K562 (cell line): ENCODE data around the gene FAM114A2. TPM values are rescaled to one million over a fixed set of nuclear protein-coding genes. Genes with fewer than 3 reads are reported as not detected.

Experiments
- ASH1L ChIP-seq: fragments of 450-650 bp; IDR thresholded peaks from 2 replicates; pipeline ENCODE4 v1.6.1; 2018; ENCODE audit warnings: borderline replicate concordance, mild to moderate bottlenecking, low read depth; ENCODE audit not compliant: partially characterized antibody
- CREM ChIP-seq: IDR thresholded peaks from 2 replicates; pipeline ENCODE4 v1.6.1; 2014; ENCODE audit warnings: antibody characterized with exemption, low read depth
- DNMT1 ChIP-seq: fragments of 450-650 bp; IDR thresholded peaks from 2 replicates; pipeline ENCODE4 v1.6.1; 2016; ENCODE audit warnings: antibody characterized with exemption, mild to moderate bottlenecking
- EHMT2 ChIP-seq: fragments of 450-650 bp; IDR thresholded peaks from 2 replicates; pipeline ENCODE4 v1.6.1; 2018; ENCODE audit warnings: antibody characterized with exemption
- HNRNPUL1 ChIP-seq: fragments of 200-400 bp; formaldehyde crosslinking; IDR thresholded peaks from 2 replicates; pipeline ENCODE4 v1.6.1; 2017; ENCODE audit warnings: low read length
- IFI16 ChIP-seq: fragments of 250-450 bp; sonication (Bioruptor Pico); IDR thresholded peaks from 2 replicates; pipeline ENCODE4 v2.1.2; 2022; ENCODE audit warnings: mild to moderate bottlenecking, inconsistent platforms
- TBP ChIP-seq: optimal IDR thresholded peaks from 2 replicates; pipeline ENCODE3; 2011; ENCODE audit warnings: low read depth, low read length, improper control_type of control experiment
- TRIM25 ChIP-seq: fragments of 450-650 bp; IDR thresholded peaks from 2 replicates; pipeline ENCODE4 v1.7.0; 2016; ENCODE audit warnings: borderline replicate concordance
- ZNF124 ChIP-seq: sonication (generic); formaldehyde crosslinking; IDR thresholded peaks from 2 replicates; pipeline ENCODE4 v1.8.1; 2022; ENCODE audit warnings: missing genetic modification reagents
- ZNF449 ChIP-seq: fragments of 250-450 bp; sonication (Bioruptor Pico); IDR thresholded peaks from 2 replicates; pipeline ENCODE4 v1.8.0; 2022; ENCODE audit warnings: moderate library complexity, mild to moderate bottlenecking, inconsistent platforms
- ZNF609 ChIP-seq: sonication (generic); formaldehyde crosslinking; IDR thresholded peaks from 2 replicates; pipeline ENCODE4 v1.8.1; 2023; ENCODE audit warnings: missing genetic modification reagents, mild to moderate bottlenecking, borderline replicate concordance
- ZNF76 ChIP-seq: fragments of 250-450 bp; sonication (Bioruptor Pico); IDR thresholded peaks from 2 replicates; pipeline ENCODE4 v1.4.0; 2020; ENCODE audit warnings: mild to moderate bottlenecking, moderate library complexity, borderline replicate concordance
- ZNF764 ChIP-seq: fragments of 250-450 bp; sonication (Bioruptor Pico); IDR thresholded peaks from 2 replicates; pipeline ENCODE4 v1.4.0; 2020; ENCODE audit warnings: low read depth, mild to moderate bottlenecking, moderate library complexity
- polyA plus RNA-seq, 8 experiments: library from polyadenylated mRNA; depleted of rRNA in 4 of 8; stranded (reverse) in 5 of 8; unstranded in 3 of 8; fragments of >200 nt; fragmentation: Nextera tagmentation in 2 of 8; fragmentation: Illumina TruSeq in 1 of 8; extraction: Ambion mirVana in 2 of 8; extraction: Trizol in 1 of 8; gene quantifications; 2 replicates each; pipeline versions ENCODE4 v1.2.1 to v1.2.3, GENCODE V29; 2011 to 2014; ENCODE audit warnings: inconsistent platforms in 1 of 8, missing spikeins in 1 of 8
- total RNA-seq, 7 experiments: library from RNA; depleted of rRNA in 6 of 7; stranded (reverse); fragments of >200 nt in 6 of 7; fragmentation: Illumina TruSeq in 2 of 7; extraction: Trizol in 2 of 7; gene quantifications; 2 replicates each; pipeline versions ENCODE4 v1.2.1 to v1.2.3, GENCODE V29; 2011 to 2021; ENCODE audit warnings: low replicate concordance in 1 of 7
- TF ChIP-seq, protein P1 (sequence below): sonication (generic); formaldehyde crosslinking; IDR thresholded peaks from 2 replicates; pipeline ENCODE4 v1.8.1; 2022; ENCODE audit warnings: missing genetic modification reagents

Gene FAM114A2
- total and polyA plus RNA-seq, 9 of the 15 experiments (the other 6 are each of a cell fraction or from before 2014, with no cell fraction given) = 14.4 to 28.1 (median 21.2) TPM

GRCh38 chr5:153998768-153999167, 39.9 kb downstream of the FAM114A2 start (continued):
- TF ChIP-seq ZNF609 (no peak), ZNF764 (no peak), TBP (no peak), HNRNPUL1 (no peak), ASH1L (no peak), ZNF76 (CRISPR knock-in tag) (no peak), CREM (no peak), IFI16 (CRISPR knock-in tag) (no peak), TRIM25 (no peak), EHMT2 (no peak), ZNF124 (CRISPR knock-in tag) (no peak), ZNF449 (CRISPR knock-in tag) (no peak), DNMT1 (no peak)
- TF ChIP-seq, protein P1, sequence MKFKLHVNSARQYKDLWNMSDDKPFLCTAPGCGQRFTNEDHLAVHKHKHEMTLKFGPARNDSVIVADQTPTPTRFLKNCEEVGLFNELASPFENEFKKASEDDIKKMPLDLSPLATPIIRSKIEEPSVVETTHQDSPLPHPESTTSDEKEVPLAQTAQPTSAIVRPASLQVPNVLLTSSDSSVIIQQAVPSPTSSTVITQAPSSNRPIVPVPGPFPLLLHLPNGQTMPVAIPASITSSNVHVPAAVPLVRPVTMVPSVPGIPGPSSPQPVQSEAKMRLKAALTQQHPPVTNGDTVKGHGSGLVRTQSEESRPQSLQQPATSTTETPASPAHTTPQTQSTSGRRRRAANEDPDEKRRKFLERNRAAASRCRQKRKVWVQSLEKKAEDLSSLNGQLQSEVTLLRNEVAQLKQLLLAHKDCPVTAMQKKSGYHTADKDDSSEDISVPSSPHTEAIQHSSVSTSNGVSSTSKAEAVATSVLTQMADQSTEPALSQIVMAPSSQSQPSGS (CRISPR knock-in tag) = no peak
